ENCODE results near the gene PSORS1C2.

DNA sequence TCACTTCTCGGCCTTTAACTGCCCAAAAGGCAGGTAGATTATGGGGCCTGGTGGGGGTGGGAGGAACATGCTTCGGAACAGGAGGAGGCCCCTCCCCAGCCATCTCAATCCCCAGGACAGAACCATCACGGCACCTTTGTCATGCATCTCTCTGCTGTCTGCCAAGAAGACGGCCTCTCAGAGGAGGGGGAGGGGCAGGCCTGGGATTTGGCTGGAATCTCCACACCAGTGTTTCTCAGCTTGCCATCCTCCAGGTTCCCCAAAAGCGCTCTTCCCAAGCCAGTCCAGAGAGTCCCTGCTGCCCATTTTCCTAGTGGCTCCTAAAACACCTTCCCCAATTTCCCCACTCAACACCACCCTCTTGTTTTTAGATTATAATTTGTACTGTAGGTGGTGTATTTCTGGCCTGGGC, 34.1 kb upstream of the PSORS1C2 start:
- TF ChIP-seq, protein P1, sequence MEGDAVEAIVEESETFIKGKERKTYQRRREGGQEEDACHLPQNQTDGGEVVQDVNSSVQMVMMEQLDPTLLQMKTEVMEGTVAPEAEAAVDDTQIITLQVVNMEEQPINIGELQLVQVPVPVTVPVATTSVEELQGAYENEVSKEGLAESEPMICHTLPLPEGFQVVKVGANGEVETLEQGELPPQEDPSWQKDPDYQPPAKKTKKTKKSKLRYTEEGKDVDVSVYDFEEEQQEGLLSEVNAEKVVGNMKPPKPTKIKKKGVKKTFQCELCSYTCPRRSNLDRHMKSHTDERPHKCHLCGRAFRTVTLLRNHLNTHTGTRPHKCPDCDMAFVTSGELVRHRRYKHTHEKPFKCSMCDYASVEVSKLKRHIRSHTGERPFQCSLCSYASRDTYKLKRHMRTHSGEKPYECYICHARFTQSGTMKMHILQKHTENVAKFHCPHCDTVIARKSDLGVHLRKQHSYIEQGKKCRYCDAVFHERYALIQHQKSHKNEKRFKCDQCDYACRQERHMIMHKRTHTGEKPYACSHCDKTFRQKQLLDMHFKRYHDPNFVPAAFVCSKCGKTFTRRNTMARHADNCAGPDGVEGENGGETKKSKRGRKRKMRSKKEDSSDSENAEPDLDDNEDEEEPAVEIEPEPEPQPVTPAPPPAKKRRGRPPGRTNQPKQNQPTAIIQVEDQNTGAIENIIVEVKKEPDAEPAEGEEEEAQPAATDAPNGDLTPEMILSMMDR (IDR thresholded peaks at IDR 0.05; ENCODE audit: low read depth, low read length): no peak
- TF ChIP-seq EZH2phosphoT487 (IDR thresholded peaks at IDR 0.05; ENCODE audit: low read depth): no peak
